ENCODE measurements around the gene OR1E2.
"Not testable (repeated sequence)": the region's sequence is repeated elsewhere in the genome, so short reads cannot be mapped to it uniquely, and the experiment has no call there.

OR1E2 gene, protein sequence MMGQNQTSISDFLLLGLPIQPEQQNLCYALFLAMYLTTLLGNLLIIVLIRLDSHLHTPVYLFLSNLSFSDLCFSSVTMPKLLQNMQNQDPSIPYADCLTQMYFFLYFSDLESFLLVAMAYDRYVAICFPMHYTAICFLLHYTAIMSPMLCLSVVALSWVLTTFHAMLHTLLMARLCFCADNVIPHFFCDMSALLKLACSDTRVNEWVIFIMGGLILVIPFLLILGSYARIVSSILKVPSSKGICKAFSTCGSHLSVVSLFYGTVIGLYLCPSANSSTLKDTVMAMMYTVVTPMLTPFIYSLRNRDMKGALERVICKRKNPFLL

GRCh38 chr17:3433741-3434140, at the start of gene OR1E2:
Gene OR1E2 (minus strand): TSS chr17:3433841. CDS start chr17:3433841, 0 bp downstream.
- no peak for DNase-seq (ENCODE audit: low read depth in 1 of 2, low spot score in 1 of 2)

- DNase-seq (ENCODE audit: low read depth in 1 of 2, low spot score in 1 of 2) = no peak
Measured at GRCh38 chr17:3482852-3483251, 49.2 kb upstream of the OR1E2 start.

GRCh38 chr17:3479988-3480387, 46.3 kb upstream of the OR1E2 start:
- DNase-seq (ENCODE audit: low read depth in 1 of 2, low spot score in 1 of 2) = no peak

- no peak for DNase-seq (ENCODE audit: low read depth in 1 of 2, low spot score in 1 of 2)
Measured at GRCh38 chr17:3475812-3476610, 42.4 kb upstream of the OR1E2 start, which contains the start of gene ASPA. Gene ASPA (plus strand): TSS chr17:3475997. CDS start chr17:3476160, 163 bp downstream.

- no peak for DNase-seq (ENCODE audit: low read depth in 1 of 2, low spot score in 1 of 2)
Measured at GRCh38 chr17:3475251-3475685, 41.6 kb upstream of the OR1E2 start.

DNA sequence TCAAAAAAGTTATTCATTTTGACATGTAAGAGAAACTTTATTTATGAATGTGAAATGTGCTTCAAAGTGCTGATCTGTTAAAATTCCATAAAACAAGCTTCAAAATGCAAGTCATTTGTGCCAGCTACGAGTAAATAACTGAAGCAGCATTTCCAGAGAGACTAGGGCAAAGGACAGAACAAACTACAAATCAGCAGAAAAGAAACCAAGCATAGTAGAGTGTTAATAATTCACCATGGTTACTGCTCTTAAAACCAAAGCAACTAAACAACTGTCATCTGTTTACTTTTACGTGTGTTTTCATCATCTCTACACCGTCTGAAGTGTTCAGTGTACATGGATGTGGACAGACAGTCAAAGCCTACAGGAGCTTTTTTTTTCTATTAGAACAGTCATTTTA, 40.6 kb upstream of the OR1E2 start:
- DNase-seq (ENCODE audit: low read depth in 1 of 2, low spot score in 1 of 2) = no peak

GRCh38 chr17:3472137-3472536, 38.5 kb upstream of the OR1E2 start:
- DNase-seq (ENCODE audit: low read depth in 1 of 2, low spot score in 1 of 2) = no peak

GRCh38 chr17:3471599-3471998, 38.0 kb upstream of the OR1E2 start, which contains the start of gene SPATA22:
Gene SPATA22 (minus strand): TSS chr17:3471819. CDS start chr17:3469325, 2,494 bp downstream.
- no peak for DNase-seq (ENCODE audit: low read depth in 1 of 2, low spot score in 1 of 2)

DNA sequence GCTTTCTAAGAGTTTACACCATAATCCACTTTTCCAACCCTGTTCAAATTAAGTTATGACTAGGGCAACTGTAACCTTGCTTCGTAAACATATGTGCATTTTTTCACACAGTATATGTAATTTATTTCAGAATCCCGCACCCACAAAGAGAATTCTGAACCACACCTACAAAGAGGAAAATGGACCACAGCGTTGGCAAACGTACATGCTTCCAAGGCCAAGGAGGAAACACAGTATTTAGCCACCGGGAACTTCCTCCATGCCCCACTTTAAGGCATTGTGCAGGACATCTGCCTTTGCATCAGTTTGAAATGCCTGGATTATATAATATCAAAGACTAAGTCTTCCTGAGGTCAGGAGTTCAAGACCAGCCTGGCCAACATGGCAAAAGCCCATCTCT, 35.9 kb upstream of the OR1E2 start:
- DNase-seq (ENCODE audit: low read depth in 1 of 2, low spot score in 1 of 2) = no peak

GRCh38 chr17:3466355-3466754, 32.7 kb upstream of the OR1E2 start:
- DNase-seq (ENCODE audit: low read depth in 1 of 2, low spot score in 1 of 2) = not testable (repeated sequence)

- DNase-seq (ENCODE audit: low read depth in 1 of 2, low spot score in 1 of 2) = no peak
Measured at GRCh38 chr17:3448059-3448665, 14.5 kb upstream of the OR1E2 start.

DNA sequence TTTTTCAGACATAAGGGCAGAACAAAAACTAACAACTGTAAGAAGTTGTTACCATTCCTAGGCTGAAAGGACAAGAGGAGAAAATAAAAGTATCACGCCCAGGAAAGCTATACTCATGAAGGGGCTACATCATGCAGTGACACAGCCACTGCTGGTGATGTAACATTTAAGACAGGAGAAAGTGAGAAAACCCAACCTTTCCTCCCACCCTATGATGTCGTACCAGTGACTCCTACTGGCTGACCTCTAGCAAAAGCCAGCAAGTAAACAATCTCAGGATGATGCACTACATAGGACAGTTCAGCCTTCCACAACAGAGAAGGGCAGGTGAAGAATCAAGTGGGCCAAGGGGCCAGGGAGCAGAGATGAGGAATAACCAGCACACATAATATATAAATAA, 14.0 kb upstream of the OR1E2 start:
- DNase-seq (ENCODE audit: low read depth in 1 of 2, low spot score in 1 of 2) = no peak

DNA sequence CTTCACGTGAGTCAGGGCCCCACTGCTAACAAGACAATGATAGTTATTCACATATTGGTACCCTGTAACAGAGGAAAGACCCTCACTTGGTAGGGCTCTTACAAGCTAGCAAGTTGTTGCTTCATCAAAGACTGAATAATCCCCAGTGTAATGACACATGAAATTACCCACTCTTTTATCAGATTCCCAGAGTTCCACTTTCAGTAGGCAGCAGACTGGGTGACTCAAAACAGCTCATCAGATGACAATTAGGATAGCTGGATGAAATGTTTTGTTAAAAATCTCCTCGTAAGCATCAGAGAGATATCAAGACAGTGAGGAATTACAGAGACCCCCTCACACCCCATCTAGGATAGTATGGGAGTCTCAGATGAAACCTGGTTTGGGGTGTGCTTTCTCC, 6.8 kb upstream of the OR1E2 start:
- DNase-seq (ENCODE audit: low read depth in 1 of 2, low spot score in 1 of 2) = no peak

- DNase-seq (ENCODE audit: low read depth in 1 of 2, low spot score in 1 of 2) = no peak
Measured at GRCh38 chr17:3438368-3438767, 4.7 kb upstream of the OR1E2 start.

DNA sequence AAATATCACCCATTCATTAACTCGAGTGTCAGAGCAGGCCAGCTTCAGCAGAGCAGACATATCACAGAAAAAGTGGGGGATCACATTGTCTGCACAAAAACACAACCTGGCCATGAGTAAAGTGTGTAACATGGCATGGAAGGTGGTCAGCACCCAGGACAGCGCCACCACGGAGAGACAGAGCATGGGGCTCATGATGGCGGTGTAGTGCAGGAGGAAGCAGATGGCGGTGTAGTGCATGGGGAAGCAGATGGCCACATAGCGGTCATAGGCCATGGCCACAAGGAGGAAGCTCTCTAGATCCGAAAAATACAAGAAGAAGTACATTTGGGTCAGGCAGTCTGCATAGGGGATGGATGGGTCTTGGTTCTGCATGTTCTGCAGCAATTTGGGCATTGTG, 426 bp downstream of the OR1E2 start:
- DNase-seq (ENCODE audit: low read depth in 1 of 2, low spot score in 1 of 2) = not testable (repeated sequence)

- no peak for DNase-seq (ENCODE audit: low read depth in 1 of 2, low spot score in 1 of 2)
Measured at GRCh38 chr17:3418222-3418621, 15.4 kb downstream of the OR1E2 start.

- no peak for DNase-seq (ENCODE audit: low read depth in 1 of 2, low spot score in 1 of 2)
Measured at GRCh38 chr17:3415610-3416009, 18.0 kb downstream of the OR1E2 start.

DNA sequence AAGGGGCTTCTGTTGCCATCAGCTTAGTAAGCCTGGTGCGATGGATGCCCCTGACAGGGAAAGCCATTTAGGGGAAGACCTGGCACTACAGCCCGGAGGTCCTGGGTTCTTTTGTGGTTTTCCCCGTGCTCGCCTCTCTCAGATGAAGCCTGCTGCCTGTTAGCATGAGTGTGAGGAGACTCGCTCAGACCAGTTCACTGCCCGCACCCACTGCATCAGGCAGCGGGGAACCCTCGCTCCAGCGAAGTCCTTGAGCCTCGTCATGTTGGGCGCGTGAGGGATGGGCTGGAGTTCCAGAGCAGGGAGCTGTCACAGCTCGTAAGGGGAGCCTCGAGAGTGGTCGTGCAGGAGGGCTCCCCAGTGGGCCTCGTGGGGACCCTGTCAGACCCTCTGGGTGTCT, 21.4 kb downstream of the OR1E2 start:
- not testable (repeated sequence) for DNase-seq (ENCODE audit: low read depth in 1 of 2, low spot score in 1 of 2)

DNA sequence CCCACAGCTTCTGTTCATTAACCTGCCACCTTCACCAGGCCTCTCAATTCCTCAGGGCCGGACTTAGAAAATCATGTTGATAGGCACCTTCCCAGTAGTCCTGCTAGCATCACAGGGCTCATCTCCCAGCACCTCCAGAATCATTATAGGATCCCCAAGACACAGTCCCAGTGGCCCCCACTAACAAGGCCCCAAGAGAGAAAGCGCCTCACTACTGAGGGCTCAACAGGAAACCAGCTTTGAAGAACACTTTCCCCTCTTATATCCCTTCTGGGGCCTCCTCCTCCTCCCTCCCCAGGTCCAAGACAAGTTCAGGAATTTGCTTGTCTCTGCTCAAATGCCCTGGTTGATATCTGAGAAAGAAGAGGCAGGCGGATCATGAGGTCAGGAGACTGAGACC, 22.6 kb downstream of the OR1E2 start, which contains the start of gene OR3A3:
Gene OR3A3 (plus strand): TSS at position 301 of the 400 bp plus-strand sequence.
- DNase-seq (ENCODE audit: low read depth in 1 of 2, low spot score in 1 of 2) = no peak

DNA sequence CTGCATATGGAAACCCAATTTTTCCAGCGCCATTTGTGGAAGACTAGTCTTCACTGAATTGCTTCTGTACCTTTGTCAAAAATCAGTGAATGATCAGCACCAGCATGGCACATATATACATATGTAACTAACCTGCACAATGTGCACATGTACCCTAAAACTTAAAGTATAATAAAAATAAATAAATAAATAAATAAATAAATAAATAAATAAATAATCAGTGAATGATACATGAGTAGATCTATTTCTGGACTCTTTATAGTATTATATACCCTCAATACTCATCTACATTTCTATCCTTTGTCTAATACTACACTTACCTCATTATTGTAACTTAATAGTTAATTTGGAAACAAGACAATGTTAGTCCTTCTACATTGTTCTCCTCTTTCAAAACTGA, 29.8 kb downstream of the OR1E2 start:
- DNase-seq (ENCODE audit: low read depth in 1 of 2, low spot score in 1 of 2) = not testable (repeated sequence)

- DNase-seq (ENCODE audit: low read depth in 1 of 2, low spot score in 1 of 2) = no peak
Measured at GRCh38 chr17:3401786-3402185, 31.9 kb downstream of the OR1E2 start.

- no peak for DNase-seq (ENCODE audit: low read depth in 1 of 2, low spot score in 1 of 2)
Measured at GRCh38 chr17:3400055-3400454, 33.6 kb downstream of the OR1E2 start.

Measured in activated T-helper 1 cell treated with anti-CD3 and anti-CD28 coated beads, Interleukin-2, amount 50 U/mL, for 16 hours (primary cell).